ENCODE data around the gene APOA1. TPM values are rescaled to one million over a fixed set of nuclear protein-coding genes. Genes with fewer than 3 reads are reported as not detected.

Gene APOA1
- total and polyA plus RNA-seq, 2 donors (not counting 1 experiment from before 2014, with no cell fraction given) = 0.46 TPM; not detected in 1

DNA sequence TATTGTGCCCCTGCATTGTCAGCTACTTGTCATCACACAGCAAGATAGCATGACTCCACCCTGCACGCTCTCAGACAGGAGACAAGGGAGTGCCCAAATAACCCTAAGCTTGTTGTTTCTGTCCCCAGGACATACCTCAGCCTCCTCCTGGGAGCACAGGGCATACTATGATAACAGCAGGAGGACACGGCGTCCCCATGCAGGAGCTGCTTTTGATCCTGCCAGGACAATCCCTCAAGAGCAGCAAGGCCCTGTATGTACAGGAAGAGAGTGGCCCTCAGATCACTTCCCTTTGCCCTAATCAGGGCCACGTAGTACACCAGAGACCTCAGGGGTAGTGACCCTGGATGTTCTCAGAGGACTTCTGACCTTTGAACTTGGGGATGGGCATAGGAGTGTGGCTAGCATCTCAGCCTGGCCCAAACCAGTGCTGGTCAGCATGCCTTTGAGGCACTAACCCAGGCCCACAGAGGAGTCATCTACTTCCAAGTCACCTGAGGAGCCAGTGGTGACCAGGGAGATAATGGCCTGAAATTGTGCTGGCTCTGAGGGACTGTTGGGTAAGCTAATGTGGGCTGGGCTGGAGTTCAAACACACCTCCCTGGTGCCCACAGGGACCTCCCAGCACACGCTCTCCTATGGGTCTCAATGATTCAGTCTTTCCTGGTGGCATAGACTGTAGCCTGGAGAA is 23.5 kb downstream of the APOA1 start:
- Mint-ChIP-seq H3K4me3 (no peak overlapping the region), H3K9me3 (ENCODE audit: insufficient read depth) (no peaks in the 10 kb centered on the region), H3K4me1 (no peaks in the 10 kb centered on the region), H3K27me3 (peaks cover 3% of the 10 kb centered on the region), H3K27ac (no peak overlapping the region)
- ChIA-PET CTCF (interaction anchor here (2.0 kb wide), 1 partner anchor 22 kb away, joined by 5 read pairs; no protein-coding TSS in a partner anchor), POLR2A (no interaction called here)
- Histone ChIP-seq H3K79me2 (ENCODE audit: control insufficient read depth, insufficient read depth, low read length) (no peaks in the 10 kb centered on the region), H3K27ac (ENCODE audit: low read length in 2 of 2) (no peak overlapping the region), H3K36me3 (replicated peaks in 1 of 2; ENCODE audit: control extremely low read depth in 1 of 2, control insufficient read depth in 1 of 2, extremely low read depth in 1 of 2, insufficient read depth in 2 of 2, low read length in 1 of 2) (no peaks in the 10 kb centered on the region), H3K9ac (ENCODE audit: low read length) (no peak overlapping the region), H3K4me3 (ENCODE audit: control extremely low read depth in 1 of 5, extremely low read depth in 1 of 5, insufficient read depth in 1 of 5, low read depth in 2 of 5, low read length in 4 of 5) (no peak overlapping the region), H3K4me2 (replicated peaks; ENCODE audit: low read depth, low read length, poor library complexity, severe bottlenecking) (no peak overlapping the region), H3K4me1 (ENCODE audit: control insufficient read depth in 2 of 2, insufficient read depth in 2 of 2, low read length in 2 of 2) (no peaks in the 10 kb centered on the region), H3K9me3 (ENCODE audit: control extremely low read depth in 1 of 3, control insufficient read depth in 2 of 3, insufficient read depth in 1 of 3, low read length in 2 of 3) (no peaks in the 10 kb centered on the region), H3K27me3 (replicated peaks in 1 of 4; ENCODE audit: control extremely low read depth in 1 of 4, control insufficient read depth in 3 of 4, insufficient read depth in 4 of 4, low read length in 3 of 4) (peaks cover 0 to 3% (median 0%) of the 10 kb centered on the region in 4 experiments), H2AFZ (ENCODE audit: insufficient read depth, low read depth, low read length, poor library complexity, severe bottlenecking) (no peak overlapping the region), H4K20me1 (ENCODE audit: control insufficient read depth, insufficient read depth, low read length, poor library complexity, severe bottlenecking) (no peaks in the 10 kb centered on the region)
- TF ChIP-seq, protein P1, sequence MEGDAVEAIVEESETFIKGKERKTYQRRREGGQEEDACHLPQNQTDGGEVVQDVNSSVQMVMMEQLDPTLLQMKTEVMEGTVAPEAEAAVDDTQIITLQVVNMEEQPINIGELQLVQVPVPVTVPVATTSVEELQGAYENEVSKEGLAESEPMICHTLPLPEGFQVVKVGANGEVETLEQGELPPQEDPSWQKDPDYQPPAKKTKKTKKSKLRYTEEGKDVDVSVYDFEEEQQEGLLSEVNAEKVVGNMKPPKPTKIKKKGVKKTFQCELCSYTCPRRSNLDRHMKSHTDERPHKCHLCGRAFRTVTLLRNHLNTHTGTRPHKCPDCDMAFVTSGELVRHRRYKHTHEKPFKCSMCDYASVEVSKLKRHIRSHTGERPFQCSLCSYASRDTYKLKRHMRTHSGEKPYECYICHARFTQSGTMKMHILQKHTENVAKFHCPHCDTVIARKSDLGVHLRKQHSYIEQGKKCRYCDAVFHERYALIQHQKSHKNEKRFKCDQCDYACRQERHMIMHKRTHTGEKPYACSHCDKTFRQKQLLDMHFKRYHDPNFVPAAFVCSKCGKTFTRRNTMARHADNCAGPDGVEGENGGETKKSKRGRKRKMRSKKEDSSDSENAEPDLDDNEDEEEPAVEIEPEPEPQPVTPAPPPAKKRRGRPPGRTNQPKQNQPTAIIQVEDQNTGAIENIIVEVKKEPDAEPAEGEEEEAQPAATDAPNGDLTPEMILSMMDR (IDR thresholded peaks at IDR 0.05) = no peak
- no peak for TF ChIP-seq EZH2 (IDR thresholded peaks at IDR 0.05; ENCODE audit: borderline replicate concordance, insufficient read depth, low read depth, low read length, poor library complexity, severe bottlenecking)
- ATAC-seq (ENCODE audit: low read depth) (no peak), DNase-seq (no peak)
- intact Hi-C loops (cut with micrococcal nuclease) = no loop called here
- 100% methylated on average over 3 of the region's 5 CpGs for WGBS (ENCODE audit: insufficient coverage)

DNA sequence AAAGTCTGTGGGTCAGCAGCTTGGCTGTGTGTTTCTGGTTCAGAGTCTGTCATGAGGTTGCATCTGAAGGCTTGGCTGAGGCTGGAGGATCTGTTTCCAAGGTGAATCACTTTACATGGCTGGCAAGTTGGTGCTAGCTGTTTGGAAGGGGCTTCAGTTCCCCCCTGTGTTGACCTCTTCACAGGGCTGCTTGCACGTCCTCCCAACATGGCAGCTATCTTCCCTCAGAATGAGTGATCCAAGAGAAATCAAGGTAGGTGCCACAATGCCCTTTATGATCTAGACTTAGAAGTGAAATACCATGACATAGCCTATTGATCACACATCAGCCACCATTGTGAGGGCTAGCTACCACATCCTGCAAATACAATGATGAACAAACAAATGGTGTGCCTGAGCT is 24.3 kb downstream of the APOA1 start:
- no peaks in the 10 kb centered on the region for H3K9me3 ChIP-seq (ENCODE audit: control extremely low read depth in 1 of 3, control insufficient read depth in 2 of 3, insufficient read depth in 1 of 3, low read length in 2 of 3)
- WGBS (ENCODE audit: insufficient coverage) = 100% methylated on average over 1 of the region's 1 CpG
- POLR2A ChIA-PET = no interaction called here
- CTCF ChIA-PET = interaction anchor here (2.0 kb wide), 1 partner anchor 22 kb away, joined by 5 read pairs; no protein-coding TSS in a partner anchor
- no peak overlapping the region for H3K4me3 ChIP-seq (ENCODE audit: control extremely low read depth in 1 of 5, extremely low read depth in 1 of 5, insufficient read depth in 1 of 5, low read depth in 2 of 5, low read length in 4 of 5)
- H3K79me2 ChIP-seq (ENCODE audit: control insufficient read depth, insufficient read depth, low read length) = no peaks in the 10 kb centered on the region
- TF ChIP-seq, protein P1 (IDR thresholded peaks at IDR 0.05) = no peak
- TF ChIP-seq EZH2 (IDR thresholded peaks at IDR 0.05; ENCODE audit: borderline replicate concordance, insufficient read depth, low read depth, low read length, poor library complexity, severe bottlenecking) = no peak
- H3K4me2 ChIP-seq (replicated peaks; ENCODE audit: low read depth, low read length, poor library complexity, severe bottlenecking) = no peak overlapping the region
- Mint-ChIP-seq H3K9me3 (ENCODE audit: insufficient read depth) (no peaks in the 10 kb centered on the region), H3K4me1 (no peaks in the 10 kb centered on the region), H3K27me3 (peaks cover 5% of the 10 kb centered on the region), H3K27ac (no peak overlapping the region), H3K4me3 (no peak overlapping the region)
- H3K27me3 ChIP-seq (replicated peaks in 1 of 4; ENCODE audit: control extremely low read depth in 1 of 4, control insufficient read depth in 3 of 4, insufficient read depth in 4 of 4, low read length in 3 of 4) = peaks cover 0 to 3% (median 0%) of the 10 kb centered on the region in 4 experiments
- H4K20me1 ChIP-seq (ENCODE audit: control insufficient read depth, insufficient read depth, low read length, poor library complexity, severe bottlenecking) = no peaks in the 10 kb centered on the region
- no peak overlapping the region for H2AFZ ChIP-seq (ENCODE audit: insufficient read depth, low read depth, low read length, poor library complexity, severe bottlenecking)
- DNase-seq (no peak), ATAC-seq (ENCODE audit: low read depth) (no peak)
- H3K4me1 ChIP-seq (ENCODE audit: control insufficient read depth in 2 of 2, insufficient read depth in 2 of 2, low read length in 2 of 2) = no peaks in the 10 kb centered on the region
- no peaks in the 10 kb centered on the region for H3K36me3 ChIP-seq (replicated peaks in 1 of 2; ENCODE audit: control extremely low read depth in 1 of 2, control insufficient read depth in 1 of 2, extremely low read depth in 1 of 2, insufficient read depth in 2 of 2, low read length in 1 of 2)
- intact Hi-C loops (cut with micrococcal nuclease) = no loop called here
- no peak overlapping the region for H3K27ac ChIP-seq (ENCODE audit: low read length in 2 of 2)
- no peak overlapping the region for H3K9ac ChIP-seq (ENCODE audit: low read length)
